DLD1 (cell line): Measurements from ENCODE around the gene EME1.

ENCODE experiments used
- in situ Hi-C: cut with HindIII; loops from 2 replicates; pipeline ENCODE4 v1.10.0; 2017; ENCODE audit warnings: low sequenced_read_pairs

The EME1 gene

DNA sequence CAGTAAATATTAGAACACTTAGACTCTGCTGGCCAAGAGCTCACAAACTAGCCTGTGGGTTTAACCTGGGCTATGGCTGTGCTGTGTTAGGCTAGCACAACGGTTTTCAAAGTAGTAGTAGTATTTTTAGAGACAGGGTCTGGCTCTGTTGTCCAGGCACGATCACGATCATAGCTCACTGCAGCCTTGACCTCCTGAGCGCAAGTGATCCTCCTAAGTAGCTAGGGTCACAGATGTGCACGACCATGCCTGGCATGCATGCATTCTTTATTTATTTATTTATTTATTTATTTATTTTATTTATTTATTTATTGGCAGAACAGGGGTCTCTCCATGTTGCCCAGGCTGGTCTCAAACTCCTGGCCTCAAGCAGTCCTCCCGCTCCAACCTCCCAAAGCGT lies 10.4 kb upstream of the EME1 start:
- in situ Hi-C loops, result no loop called here

DNA sequence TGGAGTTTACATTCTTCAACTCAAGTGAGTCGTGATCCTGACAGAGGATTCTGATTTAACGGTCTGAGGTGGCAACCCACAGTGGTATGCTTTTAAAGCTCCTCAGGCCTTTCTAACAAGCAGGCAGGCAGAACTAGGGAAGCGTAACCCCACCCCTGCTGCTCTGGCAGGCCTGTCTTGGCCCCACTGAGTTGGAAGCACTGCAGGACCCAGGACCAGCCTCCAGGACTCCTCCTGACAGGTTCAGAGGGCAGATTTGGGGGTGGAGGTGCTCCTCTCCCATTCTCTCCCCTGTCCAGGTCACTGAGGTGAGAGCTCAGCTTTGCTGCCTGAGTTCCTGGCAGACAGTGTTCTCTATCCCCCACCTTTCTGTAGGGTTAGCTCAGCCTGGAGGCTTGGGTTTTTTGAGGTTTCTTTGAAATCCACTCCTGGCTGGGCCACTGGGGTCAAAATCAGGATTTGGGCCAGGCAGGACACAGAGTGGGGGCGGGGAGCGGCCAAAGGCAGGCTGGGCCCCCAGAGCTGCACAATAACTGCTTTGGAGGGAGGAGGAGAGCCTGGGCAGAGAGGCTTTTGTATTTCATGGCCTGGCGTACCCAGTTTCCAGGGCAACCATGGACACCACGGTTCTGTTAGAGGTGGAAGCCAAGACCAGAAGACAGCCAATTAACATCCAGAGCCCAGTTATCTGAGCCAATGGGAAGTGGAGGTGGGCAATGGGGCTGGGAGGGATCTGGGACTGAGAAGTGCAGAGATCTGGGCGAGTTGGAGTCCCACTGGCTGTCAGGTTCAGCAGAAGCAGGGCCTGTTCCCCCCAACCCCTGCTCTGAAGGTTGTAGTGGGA lies 9.6 kb upstream of the EME1 start:
- in situ Hi-C loops, result no loop called here

DNA sequence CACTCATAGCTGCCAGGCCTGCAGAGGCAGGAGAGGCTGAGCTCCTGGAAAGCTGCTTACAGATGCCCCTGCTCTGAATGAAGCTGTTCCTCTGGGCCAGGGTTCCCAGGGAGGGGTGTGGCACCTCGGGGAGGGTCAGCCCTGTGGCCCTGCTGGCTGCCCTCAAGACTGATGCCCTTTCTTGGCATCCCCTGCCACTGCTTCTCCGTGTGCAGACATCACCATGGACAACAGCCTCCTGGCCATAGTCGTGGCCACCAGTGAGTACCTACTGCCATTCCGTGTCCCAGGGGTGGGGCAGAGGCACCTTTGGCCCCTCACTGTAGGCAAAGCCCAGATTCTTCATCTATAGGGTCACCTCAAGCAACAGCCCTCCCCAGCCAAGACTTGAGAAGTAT lies 9.0 kb upstream of the EME1 start:
- in situ Hi-C loops, result no loop called here

DNA sequence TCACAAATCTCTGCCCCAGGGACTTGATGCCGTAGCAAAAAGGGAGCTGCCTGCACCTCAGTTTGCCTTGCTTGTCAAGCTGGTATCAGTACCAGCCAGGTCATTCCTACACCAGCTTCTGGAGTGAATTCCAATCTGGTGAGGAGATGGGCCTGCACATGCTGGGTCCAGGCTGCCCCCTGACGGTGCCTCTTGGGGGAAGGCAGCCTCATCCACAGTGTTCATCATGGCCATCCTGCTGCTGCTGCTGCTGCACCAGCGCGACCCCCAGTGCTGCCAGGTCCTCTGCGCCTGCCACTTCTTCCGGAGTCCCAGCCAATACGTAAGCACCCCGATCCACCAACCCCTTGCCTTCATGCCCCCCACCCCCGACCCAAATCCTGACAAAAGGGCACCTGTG lies 8.3 kb upstream of the EME1 start:
- in situ Hi-C loops, result no loop called here

DNA sequence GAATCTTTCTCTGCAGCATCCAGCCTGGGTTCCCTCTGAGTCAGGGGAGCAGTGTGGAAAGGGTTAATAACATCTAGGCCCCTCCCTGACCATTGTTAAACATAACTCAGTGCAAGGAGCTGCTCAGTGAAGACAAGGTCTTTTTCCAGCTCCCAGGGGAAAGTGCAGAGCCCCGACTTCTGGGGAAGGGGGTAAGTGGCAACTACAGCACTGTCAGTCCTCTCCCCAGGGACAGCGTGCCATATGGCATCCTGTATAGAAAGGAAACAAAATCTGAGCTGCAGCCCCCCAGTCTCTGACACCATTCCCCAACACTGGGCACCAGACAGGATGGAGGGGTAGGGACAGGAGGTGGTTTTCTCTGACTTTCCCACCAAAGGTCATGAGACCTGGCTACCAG lies 7.9 kb upstream of the EME1 start:
- in situ Hi-C loops, result no loop called here

DNA sequence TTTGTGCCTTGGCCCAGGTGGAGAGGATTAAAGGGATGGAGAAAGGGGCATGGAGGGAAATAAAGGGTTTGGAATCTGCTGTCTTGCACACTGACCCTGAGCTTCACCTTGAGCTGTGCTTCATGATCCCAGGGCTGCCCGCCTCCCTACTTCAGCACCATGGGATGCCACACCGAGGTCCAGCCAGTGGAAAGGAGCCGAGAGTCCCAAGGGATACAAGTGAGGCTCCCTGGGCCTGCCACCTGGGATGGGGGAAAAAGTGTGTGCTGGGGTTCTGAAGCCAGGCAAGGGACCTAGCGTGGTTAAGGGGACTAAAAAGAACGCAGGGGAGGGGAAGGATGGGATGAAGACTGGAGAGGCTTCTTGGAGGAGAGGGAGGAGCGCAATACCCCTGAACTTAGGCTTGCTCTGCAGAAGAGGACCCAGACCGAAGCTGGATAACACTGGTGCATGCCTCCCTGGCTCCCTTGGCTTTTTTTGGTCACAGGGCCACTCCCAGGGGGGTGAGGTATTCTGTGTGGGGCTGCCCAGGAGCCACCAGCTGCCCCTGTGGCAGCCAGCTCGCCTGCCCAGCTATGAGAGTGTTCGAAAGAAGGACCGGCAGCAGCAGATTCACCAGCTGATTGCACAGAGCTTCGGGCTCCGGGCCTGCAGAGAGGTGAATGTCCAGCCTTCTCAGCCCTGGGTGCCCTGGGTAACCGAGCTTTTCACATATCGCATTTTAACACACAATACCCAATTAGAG lies 7.2 kb upstream of the EME1 start:
- in situ Hi-C loops, result no loop called here

DNA sequence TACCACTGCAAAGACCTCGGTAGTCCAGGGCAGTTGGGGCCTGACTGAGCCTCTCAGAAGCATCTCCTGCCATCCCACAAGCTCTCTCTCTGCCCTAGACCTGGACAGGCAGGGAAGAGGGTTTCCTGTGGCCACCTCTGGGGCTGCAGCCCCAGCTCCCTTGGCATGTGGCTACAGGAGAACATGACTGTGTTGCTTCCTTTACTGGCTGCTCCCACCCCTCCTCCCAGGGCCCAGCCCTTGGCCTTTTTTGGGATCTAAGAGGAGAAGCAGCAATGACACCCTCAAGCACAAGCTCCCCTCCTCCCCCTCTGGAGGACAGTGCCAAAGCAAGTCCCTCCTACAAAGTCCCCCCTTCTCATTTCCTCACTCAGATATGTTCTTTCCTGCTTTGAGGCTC lies 5.6 kb upstream of the EME1 start:
- in situ Hi-C loops, result no loop called here

DNA sequence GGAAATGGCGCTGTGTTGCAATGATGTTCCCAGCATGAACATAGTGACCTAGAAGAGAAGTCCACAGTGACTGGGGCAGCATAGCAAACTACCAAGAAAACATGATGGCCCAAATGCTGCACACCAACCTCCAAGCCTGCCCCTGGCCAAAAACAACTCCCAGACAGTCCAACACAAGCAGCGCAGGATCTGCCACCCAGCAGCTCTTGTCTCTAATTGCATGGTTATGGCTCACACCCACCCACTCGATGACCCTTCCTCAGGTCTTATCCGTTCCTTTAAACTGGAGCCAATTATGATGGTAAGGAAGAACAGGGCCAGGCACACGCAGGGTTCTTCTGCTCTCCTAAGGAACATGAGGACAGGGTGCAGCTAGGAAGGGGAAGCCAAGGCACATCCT lies 3.0 kb upstream of the EME1 start:
- in situ Hi-C loops, result no loop called here

DNA sequence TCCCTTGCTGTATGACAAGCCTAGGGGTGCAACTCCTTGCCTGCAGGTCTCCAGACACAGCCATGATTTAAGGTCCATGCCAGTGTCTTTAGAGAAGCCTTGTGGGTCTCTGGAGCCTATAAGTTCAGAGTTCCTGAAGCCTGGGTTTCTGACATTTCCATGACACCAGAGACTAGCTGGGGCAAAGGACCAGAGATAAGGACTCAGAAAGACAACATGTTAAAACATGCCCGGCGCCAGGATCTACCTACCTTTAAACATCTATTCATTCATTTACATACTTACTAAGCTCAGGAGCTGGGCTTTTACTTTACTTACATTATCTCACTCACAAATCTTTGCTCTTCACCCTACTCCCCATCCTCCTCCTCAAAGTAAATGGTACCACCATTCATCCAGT lies 1.5 kb upstream of the EME1 start:
- in situ Hi-C loops, result no loop called here

DNA sequence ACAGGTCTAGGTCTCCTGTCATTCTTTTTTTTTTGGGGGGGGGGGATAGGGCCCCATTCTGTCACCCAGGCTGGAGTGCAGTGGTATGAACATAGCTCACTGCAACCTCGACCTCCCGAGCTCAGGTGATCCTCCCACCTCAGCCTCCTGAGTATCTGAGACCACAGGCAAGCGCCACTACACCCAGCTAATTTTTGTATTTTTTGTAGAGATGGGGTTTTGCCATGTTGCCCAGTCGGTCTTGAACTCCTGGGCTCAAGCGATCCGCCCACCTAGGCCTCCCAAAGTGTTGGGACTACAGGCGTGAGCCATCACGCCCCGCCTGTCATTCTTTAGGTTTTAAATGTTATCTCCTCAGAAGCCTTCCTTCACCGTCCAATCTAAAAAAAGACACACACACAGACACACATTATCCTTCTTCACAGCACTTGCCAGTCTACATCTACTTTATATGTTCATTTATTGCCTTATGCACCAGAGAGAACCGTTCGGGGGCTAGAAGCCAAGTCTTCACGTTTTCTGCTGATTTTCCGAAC lies 739 bp upstream of the EME1 start:
- in situ Hi-C loops, result no loop called here

DNA sequence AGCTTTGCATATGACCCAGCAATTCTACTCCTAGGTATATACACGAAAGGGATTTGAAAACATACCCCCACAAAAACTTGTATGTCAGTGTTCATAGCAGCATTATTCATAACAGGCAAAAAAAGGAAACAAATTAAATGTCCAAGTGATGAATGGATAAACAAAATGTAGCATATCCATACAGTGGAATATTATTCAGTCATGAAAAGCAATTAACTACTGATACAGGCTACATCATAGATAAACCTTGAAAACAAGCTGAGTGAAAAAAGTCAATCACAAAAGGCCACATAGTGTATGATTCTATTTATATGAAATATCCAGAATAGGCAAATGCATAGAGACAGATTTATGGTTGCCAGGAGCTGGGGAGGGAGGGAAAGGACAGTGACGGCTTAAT lies 676 bp downstream of the EME1 start:
- in situ Hi-C loops, result no loop called here

DNA sequence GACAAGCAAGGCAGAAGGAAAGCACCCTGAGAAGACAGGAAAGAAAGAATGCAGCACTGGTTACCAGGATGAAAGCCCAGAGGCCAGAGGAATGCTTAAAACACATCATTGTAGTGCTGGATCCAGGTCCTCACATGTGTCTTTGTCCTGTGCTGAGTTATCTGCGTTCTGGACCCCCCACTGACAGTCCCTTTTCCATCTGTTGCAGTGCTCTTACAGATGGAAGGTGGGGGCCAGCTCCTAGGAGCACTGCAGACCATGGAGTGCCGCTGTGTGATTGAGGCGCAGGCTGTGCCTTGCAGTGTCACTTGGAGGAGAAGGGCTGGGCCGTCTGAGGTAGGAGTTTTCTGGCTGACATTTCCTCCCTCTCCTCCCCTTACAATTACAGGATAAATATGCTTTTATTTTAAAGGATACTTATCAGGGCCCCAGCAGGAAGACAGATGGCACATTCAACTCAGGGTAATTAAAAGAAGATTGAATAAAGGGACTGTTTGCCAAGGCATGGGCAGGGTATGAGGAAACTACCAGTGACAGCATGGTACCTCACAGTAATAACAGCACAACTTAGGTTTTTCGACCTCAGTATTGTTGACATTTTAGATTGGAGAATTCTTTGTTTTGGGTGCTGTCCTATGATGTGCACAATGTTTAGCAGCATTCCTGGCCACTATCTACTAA lies 3.0 kb downstream of the EME1 start:
- in situ Hi-C loops, result no loop called here

DNA sequence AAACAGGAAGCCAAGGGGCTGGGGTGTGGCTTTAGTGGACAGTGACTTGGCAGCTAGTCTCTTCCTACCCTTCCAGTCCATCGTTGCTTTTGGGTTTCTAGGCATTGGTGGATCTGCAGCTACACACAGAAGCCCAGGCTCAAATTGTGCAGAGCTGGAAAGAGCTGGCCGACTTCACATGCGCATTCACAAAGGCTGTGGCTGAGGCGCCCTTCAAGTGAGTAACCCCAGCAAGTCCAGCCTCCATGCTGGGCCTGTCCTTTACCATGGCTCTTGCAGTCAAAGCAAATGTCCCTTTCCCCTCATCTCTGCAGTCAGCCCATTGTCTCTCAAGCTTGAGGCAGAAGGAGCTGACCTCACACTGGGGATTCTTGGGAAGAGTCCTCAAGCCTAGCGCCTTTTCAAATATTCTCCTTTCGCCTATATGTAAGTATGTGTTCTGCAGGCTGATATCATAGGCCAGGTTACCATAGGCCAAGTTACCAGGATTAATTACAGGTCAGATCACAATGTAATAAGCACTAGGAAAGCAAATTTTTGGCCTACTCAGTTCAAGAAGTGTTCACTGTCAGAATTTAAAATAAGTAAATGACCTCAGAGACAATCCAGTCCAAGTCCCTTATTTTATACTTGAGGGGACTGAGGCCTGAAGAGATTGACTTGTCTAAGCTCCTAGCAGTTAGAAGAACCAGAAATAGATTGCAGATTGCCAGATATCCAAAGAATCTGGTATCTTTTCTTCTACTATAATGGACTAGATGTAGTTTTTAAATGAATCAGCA lies 6.5 kb downstream of the EME1 start:
- in situ Hi-C loops, result no loop called here

DNA sequence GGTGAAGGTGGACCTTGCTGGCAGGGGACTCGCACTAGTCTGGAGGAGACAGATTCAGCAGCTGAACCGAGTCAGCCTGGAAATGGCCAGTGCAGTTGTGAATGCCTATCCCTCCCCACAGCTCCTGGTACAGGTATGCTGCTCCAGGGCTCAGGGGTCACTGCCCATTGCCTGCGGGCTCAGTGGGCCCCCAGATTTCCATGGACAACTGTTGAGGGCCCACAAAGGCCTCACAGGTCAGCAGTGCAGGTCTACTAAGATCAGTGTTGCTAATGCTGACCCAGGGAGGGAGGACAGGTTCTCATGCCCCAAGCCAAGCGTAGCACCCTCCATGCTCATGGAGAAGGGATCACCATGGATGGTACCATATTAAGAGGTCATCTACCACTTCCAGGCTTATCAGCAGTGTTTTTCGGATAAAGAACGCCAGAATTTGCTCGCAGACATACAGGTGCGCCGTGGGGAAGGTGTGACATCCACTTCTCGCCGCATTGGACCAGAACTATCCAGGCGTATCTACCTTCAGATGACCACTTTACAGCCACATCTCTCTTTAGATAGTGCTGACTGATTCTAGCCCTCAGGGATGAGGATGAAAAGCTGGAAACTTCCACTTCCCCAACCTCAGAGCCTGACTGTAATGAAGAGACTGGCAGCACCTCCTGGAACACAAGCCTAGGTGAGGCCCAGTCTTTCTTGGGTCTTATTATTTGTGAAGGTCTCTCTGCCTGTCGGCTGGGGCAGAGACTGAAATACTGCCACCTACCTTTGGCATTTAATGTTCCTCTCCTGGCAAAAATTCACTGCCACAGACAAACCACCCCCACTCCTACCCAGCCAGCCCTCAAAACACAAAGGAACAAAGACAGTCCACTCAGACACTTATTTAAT lies 7.6 kb downstream of the EME1 start:
- in situ Hi-C loops, result no loop called here

DNA sequence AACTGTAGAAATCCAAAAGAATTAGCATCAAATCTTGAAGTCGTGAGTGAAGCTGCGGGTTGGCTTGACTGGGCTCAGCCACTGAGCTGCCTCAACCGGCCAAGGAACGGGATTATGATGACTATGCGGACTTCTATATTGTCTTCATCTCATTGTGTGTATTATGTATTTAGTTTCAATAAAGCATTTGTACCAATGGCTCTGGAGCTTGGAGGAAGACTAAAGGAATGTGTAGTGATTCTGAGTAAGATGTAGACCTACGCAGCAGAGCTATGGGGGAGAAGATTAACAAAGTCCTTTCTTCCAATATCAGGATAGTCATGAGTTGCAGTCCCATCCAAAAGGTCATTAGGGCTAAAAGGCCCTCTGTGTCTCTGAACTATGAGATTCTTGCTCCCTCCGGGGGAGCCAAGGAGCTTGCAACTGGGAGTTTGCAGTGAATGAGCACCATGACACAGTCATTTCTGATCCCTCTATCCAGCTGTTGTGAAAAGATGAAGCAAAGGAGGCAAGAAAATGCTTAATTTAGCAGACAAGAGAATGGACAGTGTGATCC lies 8.3 kb downstream of the EME1 start:
- in situ Hi-C loops, result no loop called here

DNA sequence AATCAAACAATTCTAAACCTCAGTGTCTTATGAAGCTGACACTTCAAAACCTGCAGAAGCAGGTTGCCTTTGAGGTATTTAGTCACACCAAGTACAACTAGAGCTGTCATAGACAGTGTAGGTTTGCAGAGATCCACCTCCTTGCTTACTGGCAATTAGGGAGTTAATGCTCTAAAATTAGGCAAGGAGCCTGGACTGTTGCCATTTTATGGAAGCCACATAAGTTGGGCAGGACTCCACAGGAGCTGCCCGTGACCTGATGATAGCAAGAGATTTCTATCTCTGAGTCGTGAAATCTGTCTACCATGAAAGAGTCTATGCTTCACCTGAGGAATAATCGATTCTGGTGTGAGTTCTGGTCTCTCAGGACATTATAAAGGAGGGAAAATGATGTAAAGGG lies 8.9 kb downstream of the EME1 start:
- in situ Hi-C loops, result no loop called here

DNA sequence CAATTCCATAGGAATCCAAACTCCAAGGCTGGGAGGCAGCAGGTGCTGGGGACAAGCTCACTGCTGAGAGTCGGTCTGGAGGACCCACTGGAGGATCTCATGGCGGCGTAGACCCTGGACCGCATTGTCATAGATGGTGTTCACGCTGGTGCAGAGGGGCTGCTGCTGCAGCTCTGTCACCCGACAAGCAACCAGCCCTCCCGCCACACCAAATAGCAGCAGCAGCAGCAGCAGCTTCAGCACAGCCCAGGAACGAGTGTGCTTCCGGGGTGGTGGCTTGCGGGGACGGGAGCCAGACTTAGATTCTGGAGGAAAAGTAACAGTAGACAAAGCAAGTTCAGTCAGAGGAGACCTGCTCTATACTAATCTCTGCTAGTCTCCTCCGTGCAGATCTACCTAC lies 9.9 kb downstream of the EME1 start:
- in situ Hi-C loops, result no loop called here

DNA sequence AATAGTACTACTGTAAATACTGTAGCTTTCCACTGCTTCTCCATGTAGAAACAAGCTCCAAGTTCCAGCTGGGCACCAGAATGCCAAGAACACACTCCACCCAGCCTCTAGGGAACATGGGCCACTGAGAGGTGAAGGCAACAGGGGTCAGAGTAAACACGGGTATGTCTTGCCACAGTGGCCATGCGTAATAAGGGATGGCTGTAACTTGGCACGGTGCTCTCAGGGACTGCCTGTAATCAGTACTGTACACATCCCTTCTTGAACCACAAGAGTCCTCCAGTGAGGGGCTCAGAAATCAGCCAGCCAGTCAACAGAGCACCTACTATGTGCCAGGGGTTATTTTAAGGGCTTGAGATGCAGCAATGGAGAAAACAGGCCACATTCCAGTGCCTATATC lies 13.5 kb downstream of the EME1 start:
- in situ Hi-C loops, result no loop called here

DNA sequence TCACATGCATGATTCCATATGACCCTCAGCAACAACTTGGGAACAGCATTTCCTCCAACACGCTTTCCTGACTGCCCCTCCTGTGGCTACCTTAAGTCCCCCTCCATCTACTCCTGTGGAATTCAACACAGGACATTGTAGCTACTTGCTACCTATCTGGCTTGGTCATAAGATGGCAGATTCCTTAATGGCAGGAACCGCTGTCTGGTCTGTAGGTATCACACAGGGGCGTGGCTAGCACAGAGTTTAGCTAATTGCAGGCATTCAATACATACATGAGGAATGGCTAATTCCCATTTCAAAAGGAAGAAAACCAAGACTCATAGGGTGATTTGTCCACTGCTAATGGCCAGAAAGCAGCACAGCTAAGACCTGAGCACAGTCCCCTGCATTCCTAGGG lies 15.7 kb downstream of the EME1 start:
- in situ Hi-C loops, result no loop called here

DNA sequence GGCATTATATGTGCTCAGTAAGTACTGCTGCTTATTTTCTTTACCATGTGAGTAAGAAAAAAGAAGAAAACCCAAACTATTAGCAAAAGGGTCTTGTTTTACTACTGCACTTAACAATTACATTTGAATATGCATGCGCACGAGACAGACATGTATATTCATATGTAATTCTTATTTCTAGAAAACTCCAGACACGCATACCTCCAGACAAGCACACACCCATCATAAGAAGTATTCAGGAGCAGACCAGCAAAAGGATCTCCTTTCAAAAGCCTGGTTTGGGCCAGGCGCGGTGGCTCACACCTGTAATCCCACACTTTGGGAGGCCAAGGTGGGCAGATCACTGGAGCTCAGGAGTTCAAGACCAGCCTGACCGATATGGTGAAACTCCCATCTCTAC lies 16.5 kb downstream of the EME1 start:
- in situ Hi-C loops, result no loop called here
